ENCODE results near the gene CLEC16A. TPM values are rescaled to one million over a fixed set of nuclear protein-coding genes. Genes with fewer than 3 reads are reported as not detected.

The CLEC16A gene
- total RNA-seq, 4 donors from 2014 or later, result 20.3 to 25.7 (median 25.1) TPM

DNA sequence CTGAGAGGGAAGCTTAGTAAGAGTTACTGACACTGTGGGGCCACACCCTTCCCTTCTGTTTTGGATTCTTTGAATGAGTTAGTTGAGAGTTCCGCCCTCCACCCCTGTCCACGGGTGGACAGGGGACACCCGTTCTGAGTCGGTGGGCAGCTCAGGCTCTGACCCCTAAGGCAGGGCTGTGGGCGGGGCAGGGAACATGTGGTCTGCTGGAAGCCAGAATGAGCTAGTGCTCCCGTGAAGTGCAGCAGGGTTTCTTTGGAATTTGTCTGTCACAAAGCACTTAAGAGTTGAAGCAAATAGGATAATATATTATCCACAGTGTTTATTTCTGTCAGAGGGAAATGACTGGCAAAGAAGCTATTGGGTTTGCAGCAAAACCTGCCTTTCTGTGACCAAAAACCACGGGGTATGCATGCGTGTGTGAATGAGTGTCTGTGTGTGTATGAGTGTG is 90.1 kb downstream of the CLEC16A start:
- no peak for DNase-seq
- WGBS, 2 donors, result 43 to 80% methylated on average over 3 to 4 of the region's 8 CpGs
- no peak for TF ChIP-seq POLR2A (IDR thresholded peaks at IDR 0.05)
- TF ChIP-seq, protein P1, sequence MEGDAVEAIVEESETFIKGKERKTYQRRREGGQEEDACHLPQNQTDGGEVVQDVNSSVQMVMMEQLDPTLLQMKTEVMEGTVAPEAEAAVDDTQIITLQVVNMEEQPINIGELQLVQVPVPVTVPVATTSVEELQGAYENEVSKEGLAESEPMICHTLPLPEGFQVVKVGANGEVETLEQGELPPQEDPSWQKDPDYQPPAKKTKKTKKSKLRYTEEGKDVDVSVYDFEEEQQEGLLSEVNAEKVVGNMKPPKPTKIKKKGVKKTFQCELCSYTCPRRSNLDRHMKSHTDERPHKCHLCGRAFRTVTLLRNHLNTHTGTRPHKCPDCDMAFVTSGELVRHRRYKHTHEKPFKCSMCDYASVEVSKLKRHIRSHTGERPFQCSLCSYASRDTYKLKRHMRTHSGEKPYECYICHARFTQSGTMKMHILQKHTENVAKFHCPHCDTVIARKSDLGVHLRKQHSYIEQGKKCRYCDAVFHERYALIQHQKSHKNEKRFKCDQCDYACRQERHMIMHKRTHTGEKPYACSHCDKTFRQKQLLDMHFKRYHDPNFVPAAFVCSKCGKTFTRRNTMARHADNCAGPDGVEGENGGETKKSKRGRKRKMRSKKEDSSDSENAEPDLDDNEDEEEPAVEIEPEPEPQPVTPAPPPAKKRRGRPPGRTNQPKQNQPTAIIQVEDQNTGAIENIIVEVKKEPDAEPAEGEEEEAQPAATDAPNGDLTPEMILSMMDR (IDR thresholded peaks at IDR 0.05), result no peak
- Histone ChIP-seq H3K9me3 (no peaks in the 10 kb centered on the region), H3K27ac (peak overlapping the region; percentile 55 to 90 (median 72)), H3K27me3 (no peaks in the 10 kb centered on the region), H3K4me1 (peaks cover 18 to 49% (median 34%) of the 10 kb centered on the region in 3 donors), H3K36me3 (peaks cover 0 to 55% (median 0%) of the 10 kb centered on the region in 3 donors), H3K4me3 (peak overlapping the region in 1 of 4 donors; percentile 15)
- intact Hi-C loops (cut with DNase I), result no loop called here

DNA sequence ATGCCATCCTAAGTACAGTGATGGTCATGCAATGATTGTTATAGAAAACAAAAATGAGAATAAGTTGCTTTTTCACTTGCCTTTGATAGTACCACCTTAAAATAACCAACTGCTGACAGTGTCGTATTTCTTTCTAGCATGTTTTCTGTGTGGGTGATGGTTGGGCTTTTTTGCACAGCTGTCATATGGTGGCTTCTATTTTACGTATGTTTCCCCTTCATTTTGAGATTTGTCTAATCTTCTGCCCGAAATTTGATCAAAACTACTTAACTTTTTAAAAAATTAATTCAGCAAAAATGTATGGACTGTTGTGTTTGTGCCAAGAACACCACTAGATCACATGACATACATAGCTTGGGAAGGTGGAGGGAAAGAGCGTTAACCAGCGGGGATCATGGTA is 90.7 kb downstream of the CLEC16A start:
- no peaks in the 10 kb centered on the region for H3K9me3 ChIP-seq
- H3K4me1 ChIP-seq, result peaks cover 18 to 49% (median 34%) of the 10 kb centered on the region in 3 donors
- intact Hi-C loops (cut with DNase I), result no loop called here
- TF ChIP-seq POLR2A (IDR thresholded peaks at IDR 0.05), result no peak
- TF ChIP-seq, protein P1 (IDR thresholded peaks at IDR 0.05), result no peak
- WGBS, 2 donors, result 92 to 95% methylated on average over 5 of the region's 5 CpGs
- no peak for DNase-seq
- H3K27ac ChIP-seq, result peak overlapping the region in 3 of 4 donors; percentile 55 to 90 (median 85)
- H3K36me3 ChIP-seq, result peaks cover 0 to 55% (median 0%) of the 10 kb centered on the region in 3 donors
- no peaks in the 10 kb centered on the region for H3K27me3 ChIP-seq
- H3K4me3 ChIP-seq, result no peak overlapping the region

- TF ChIP-seq POLR2A (IDR thresholded peaks at IDR 0.05), result no peak
- TF ChIP-seq, protein P1 (IDR thresholded peaks at IDR 0.05), result no peak
- no peaks in the 10 kb centered on the region for H3K27me3 ChIP-seq
- peaks cover 0 to 55% (median 6%) of the 10 kb centered on the region in 3 donors for H3K36me3 ChIP-seq
- H3K4me1 ChIP-seq, result peaks cover 18 to 49% (median 34%) of the 10 kb centered on the region in 3 donors
- no peak for DNase-seq
- H3K9me3 ChIP-seq, result no peaks in the 10 kb centered on the region
- H3K27ac ChIP-seq, result no peak overlapping the region
- intact Hi-C loops (cut with DNase I), result no loop called here
- WGBS, 2 donors, result 90 to 96% methylated on average over 6 of the region's 6 CpGs
- H3K4me3 ChIP-seq, result no peak overlapping the region
These were observed 91.7 kb downstream of the CLEC16A start for GRCh38 chr16:11036040-11036439.

- H3K27me3 ChIP-seq, result no peaks in the 10 kb centered on the region
- no peaks in the 10 kb centered on the region for H3K9me3 ChIP-seq
- TF ChIP-seq, protein P1 (IDR thresholded peaks at IDR 0.05), result no peak
- TF ChIP-seq POLR2A (IDR thresholded peaks at IDR 0.05), result no peak
- no peak for DNase-seq
- peaks cover 18 to 44% (median 30%) of the 10 kb centered on the region in 3 donors for H3K4me1 ChIP-seq
- 91 to 94% methylated on average over 6 to 7 of the region's 8 CpGs for WGBS, 2 donors
- H3K36me3 ChIP-seq, result peaks cover 0 to 57% (median 7%) of the 10 kb centered on the region in 3 donors
- H3K27ac ChIP-seq, result no peak overlapping the region
- intact Hi-C loops (cut with DNase I), result no loop called here
- no peak overlapping the region for H3K4me3 ChIP-seq
These were observed 92.6 kb downstream of the CLEC16A start for GRCh38 chr16:11036868-11037410.

GRCh38 chr16:11038305-11038704 is 93.9 kb downstream of the CLEC16A start:
- Histone ChIP-seq H3K9me3 (no peaks in the 10 kb centered on the region), H3K4me1 (peaks cover 13 to 30% (median 17%) of the 10 kb centered on the region in 3 donors), H3K27ac (no peak overlapping the region), H3K4me3 (no peak overlapping the region), H3K36me3 (peaks cover 1 to 71% (median 7%) of the 10 kb centered on the region in 3 donors), H3K27me3 (no peaks in the 10 kb centered on the region)
- TF ChIP-seq, protein P1 (IDR thresholded peaks at IDR 0.05), result no peak
- no peak for TF ChIP-seq POLR2A (IDR thresholded peaks at IDR 0.05)
- intact Hi-C loops (cut with DNase I), result no loop called here
- no peak for DNase-seq
- WGBS, 2 donors, result 93 to 96% methylated on average over 4 of the region's 4 CpGs
